Omental fat pad (tissue), 4 donors: ENCODE data around the gene PYDC1. TPM values are rescaled to one million over a fixed set of nuclear protein-coding genes. Genes with fewer than 3 reads are reported as not detected.

Experiments
- ATAC-seq: fragments of 150-250 bp; one replicate; pipeline ENCODE4 v1.9.1; 2016; ENCODE audit warnings: mild to moderate bottlenecking, moderate library complexity; ENCODE audit not compliant: low FRiP score
- DNase-seq: peaks from one replicate; pipeline ENCODE4 v3.0.0-alpha.2; 2019; ENCODE audit warnings: low spot score
- total RNA-seq, 4 donors: library from RNA; depleted of rRNA; stranded (reverse); fragments of >200 nt; gene quantifications; one replicate each; pipeline ENCODE4 v1.1.0, GENCODE V29; 2016
- TF ChIP-seq, protein P1 (sequence below), 3 donors: fragments of 450-650 bp; IDR thresholded peaks; one replicate each; pipeline ENCODE4 v1.5.1; 2016 to 2017; ENCODE audit warnings: antibody characterized with exemption in 3 of 3, mild to moderate bottlenecking in 3 of 3, moderate library complexity in 2 of 3

The PYDC1 gene
- total RNA-seq, 4 donors from 2014 or later = not detected

DNA sequence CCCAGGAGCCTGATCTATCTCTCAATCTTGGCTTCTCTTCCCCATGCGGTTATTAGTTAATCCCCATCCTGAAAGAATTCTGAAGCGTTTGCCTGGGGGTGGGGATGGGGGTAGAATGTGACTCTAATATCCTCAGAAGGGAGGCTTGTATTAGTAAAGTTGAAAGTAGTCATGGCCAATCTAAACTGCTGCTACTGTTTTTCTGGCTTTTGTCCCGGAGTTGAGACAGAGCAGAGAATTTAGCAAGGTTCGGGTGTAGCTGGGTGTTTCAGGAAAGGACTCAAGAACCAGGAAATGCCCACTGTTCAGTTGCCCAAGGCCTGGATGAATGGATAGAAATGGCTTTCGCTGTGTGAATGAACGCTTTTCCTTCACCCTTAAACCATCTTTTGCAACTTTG lies 25.3 kb upstream of the PYDC1 start:
- no peak for ATAC-seq
- DNase-seq = no peak
- TF ChIP-seq, protein P1, sequence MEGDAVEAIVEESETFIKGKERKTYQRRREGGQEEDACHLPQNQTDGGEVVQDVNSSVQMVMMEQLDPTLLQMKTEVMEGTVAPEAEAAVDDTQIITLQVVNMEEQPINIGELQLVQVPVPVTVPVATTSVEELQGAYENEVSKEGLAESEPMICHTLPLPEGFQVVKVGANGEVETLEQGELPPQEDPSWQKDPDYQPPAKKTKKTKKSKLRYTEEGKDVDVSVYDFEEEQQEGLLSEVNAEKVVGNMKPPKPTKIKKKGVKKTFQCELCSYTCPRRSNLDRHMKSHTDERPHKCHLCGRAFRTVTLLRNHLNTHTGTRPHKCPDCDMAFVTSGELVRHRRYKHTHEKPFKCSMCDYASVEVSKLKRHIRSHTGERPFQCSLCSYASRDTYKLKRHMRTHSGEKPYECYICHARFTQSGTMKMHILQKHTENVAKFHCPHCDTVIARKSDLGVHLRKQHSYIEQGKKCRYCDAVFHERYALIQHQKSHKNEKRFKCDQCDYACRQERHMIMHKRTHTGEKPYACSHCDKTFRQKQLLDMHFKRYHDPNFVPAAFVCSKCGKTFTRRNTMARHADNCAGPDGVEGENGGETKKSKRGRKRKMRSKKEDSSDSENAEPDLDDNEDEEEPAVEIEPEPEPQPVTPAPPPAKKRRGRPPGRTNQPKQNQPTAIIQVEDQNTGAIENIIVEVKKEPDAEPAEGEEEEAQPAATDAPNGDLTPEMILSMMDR (IDR thresholded peaks at IDR 0.05) = no peak

DNA sequence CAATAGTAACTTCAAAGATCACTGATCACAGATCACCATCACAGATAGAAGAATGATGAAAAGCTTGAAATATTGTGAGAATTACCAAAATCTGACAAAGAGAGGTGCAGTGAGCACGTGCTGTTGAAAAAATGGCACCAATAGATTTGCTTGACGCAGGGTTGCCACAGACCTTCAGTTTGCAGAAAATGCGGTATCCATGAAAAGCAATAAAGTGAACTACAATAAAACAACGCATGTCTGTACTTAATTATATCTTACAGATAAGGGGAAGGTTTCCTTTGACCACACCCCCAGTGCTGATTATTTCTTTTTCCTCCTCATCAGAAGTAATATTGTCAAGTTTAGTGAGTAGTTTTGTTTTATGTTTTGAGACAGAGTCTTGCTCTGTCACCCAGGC lies 21.1 kb upstream of the PYDC1 start:
- ATAC-seq (no peak), DNase-seq (no peak)
- TF ChIP-seq, protein P1 (IDR thresholded peaks at IDR 0.05) = no peak

DNA sequence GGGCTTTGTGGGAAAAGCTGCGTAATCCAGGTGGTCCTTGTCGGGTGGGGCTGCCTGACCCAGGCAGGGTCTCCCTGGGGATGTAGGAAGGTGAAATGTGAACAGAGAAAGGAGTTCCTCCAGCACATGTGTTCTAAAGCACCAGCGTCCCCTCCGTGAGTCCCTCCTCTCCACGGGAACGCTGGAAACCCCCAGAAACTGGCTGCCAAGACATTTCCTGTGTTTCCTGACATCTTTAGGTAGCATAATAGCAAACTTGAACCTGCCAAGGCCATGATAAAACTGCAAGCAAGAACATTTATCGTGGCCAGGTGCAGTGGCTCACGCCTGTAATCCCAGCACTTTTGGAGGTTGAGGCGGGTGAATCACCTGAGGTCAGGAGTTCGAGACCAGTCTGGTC lies 12.6 kb upstream of the PYDC1 start:
- no peak for DNase-seq
- ATAC-seq = no peak
- TF ChIP-seq, protein P1 (IDR thresholded peaks at IDR 0.05) = no peak

DNA sequence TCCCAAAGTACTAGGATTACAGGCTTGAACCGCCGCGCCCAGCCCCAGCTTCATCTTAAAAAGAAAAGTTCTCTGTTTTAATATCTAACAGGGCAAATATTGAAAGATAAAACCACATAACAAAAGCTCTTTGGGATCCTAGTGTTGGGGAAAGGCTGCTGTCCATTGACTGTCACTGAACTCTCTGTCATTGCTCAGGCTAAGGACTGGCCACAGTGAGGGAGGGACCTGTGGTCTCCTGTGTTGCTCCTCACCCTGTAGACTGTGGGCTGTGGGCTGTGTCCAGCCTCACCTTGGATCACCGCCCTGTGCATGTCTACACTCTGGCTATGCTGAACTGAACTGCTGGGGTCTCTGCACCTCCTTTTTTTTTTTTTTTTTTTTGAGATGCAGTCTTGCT lies 11.3 kb upstream of the PYDC1 start:
- no peak for ATAC-seq
- TF ChIP-seq, protein P1 (IDR thresholded peaks at IDR 0.05) = no peak
- DNase-seq = no peak

DNA sequence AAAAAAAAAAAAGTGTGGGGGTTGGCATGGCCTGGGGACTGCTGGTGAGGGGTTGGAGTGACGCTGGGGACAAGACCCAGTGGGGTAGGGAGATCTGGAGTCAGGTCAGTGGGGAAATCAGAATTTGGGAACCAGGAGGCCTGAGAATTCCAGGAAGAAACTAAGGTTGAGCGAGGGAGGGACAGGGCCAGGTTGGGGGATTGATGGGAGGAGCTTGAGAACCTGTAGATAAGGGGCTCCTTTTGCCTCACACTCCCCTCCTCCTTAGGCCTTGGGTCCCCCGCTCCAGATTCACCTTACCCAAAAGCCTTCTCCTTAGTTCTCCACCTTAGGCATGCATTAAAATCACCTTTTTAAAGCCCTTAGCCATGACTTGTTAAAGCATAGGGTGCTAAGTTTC lies 8.3 kb upstream of the PYDC1 start:
- DNase-seq (no peak), ATAC-seq (no peak)
- TF ChIP-seq, protein P1 (IDR thresholded peaks at IDR 0.05) = no peak

DNA sequence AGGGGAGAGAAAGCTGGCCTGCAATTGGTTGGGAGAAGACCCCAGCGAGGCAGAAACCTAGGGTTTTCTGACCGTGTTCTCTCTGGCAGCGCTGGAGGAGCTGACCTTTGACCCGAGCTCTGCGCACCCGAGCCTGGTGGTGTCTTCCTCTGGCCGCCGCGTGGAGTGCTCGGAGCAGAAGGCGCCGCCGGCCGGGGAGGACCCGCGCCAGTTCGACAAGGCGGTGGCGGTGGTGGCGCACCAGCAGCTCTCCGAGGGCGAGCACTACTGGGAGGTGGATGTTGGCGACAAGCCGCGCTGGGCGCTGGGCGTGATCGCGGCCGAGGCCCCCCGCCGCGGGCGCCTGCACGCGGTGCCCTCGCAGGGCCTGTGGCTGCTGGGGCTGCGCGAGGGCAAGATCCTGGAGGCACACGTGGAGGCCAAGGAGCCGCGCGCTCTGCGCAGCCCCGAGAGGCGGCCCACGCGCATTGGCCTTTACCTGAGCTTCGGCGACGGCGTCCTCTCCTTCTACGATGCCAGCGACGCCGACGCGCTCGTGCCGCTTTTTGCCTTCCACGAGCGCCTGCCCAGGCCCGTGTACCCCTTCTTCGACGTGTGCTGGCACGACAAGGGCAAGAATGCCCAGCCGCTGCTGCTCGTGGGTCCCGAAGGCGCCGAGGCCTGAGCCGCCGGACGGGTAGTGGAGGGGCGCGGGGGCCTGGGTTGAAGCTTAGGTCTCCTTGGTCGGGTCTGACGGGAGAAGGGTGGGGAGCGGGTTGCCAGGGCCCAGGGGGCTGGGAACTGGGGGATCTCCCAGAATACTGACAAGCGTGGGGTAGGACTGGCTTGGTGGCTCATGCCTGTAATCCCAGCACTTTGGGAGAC lies 7.4 kb upstream of the PYDC1 start:
- no peak for DNase-seq

More for the DNA sequence above, 7.4 kb upstream of the PYDC1 start:
- no peak for ATAC-seq
- TF ChIP-seq, protein P1 (IDR thresholded peaks at IDR 0.05) = no peak
